Upper lobe of left lung (tissue), 4 donors: ENCODE results near the gene C4orf50.
"Not testable (repeated sequence)": the region's sequence is repeated elsewhere in the genome, so short reads cannot be mapped to it uniquely, and the experiment has no call there.

Experiments
- EP300 ChIP-seq, 4 donors: sonication (generic); formaldehyde crosslinking; IDR thresholded peaks; one replicate each; pipeline ENCODE4 v1.5.1; 2017; ENCODE audit warnings: antibody characterized with exemption in 4 of 4, control low read depth in 2 of 4
- POLR2AphosphoS5 ChIP-seq, 2 donors: sonication (generic); formaldehyde crosslinking; IDR thresholded peaks; one replicate each; pipeline ENCODE4 v1.5.1; 2017; ENCODE audit warnings: antibody characterized with exemption in 2 of 2
- TF ChIP-seq, protein P1 (sequence below), 6 experiments: fragments of 450-650 bp in 4 of 6; fragments of 200-600 bp in 2 of 6; sonication (generic) in 2 of 6; IDR thresholded peaks; one replicate each; pipeline ENCODE4 v1.5.1; 2016 to 2019; ENCODE audit warnings: antibody characterized with exemption in 6 of 6

DNA sequence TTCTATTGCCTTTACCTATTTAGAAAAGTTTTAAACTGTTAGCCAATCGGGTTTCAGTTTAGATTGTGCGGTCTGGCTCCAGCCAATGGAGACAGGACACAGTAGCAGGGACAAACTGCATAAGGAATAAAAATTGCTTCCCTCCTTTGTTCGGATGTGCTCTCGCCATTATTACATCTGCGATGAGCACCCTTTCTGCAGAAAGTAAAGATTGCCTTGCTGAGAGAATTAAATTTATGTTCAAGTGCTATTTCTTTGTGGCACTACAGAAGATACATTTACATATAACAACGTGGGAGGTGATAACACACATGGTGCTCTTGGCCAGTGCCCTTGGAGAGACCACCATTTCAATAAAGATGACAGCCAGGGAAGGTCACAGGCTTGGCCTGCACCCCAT is 71.6 kb downstream of the C4orf50 start:
- TF ChIP-seq EP300, POLR2AphosphoS5 (IDR thresholded peaks at IDR 0.05): not testable (repeated sequence)
- TF ChIP-seq, protein P1, sequence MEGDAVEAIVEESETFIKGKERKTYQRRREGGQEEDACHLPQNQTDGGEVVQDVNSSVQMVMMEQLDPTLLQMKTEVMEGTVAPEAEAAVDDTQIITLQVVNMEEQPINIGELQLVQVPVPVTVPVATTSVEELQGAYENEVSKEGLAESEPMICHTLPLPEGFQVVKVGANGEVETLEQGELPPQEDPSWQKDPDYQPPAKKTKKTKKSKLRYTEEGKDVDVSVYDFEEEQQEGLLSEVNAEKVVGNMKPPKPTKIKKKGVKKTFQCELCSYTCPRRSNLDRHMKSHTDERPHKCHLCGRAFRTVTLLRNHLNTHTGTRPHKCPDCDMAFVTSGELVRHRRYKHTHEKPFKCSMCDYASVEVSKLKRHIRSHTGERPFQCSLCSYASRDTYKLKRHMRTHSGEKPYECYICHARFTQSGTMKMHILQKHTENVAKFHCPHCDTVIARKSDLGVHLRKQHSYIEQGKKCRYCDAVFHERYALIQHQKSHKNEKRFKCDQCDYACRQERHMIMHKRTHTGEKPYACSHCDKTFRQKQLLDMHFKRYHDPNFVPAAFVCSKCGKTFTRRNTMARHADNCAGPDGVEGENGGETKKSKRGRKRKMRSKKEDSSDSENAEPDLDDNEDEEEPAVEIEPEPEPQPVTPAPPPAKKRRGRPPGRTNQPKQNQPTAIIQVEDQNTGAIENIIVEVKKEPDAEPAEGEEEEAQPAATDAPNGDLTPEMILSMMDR (IDR thresholded peaks at IDR 0.05), result not testable (repeated sequence)
